OCI-LY1 (cell line): ENCODE data around the gene ROCK1.

Experiments
- CTCF ChIP-seq: fragments of 200-600 bp; sonication (generic), shearing (Covaris generic); IDR thresholded peaks from 2 replicates; pipeline ENCODE4 v1.5.1; 2017; ENCODE audit warnings: mild to moderate bottlenecking, antibody characterized with exemption, low read length, moderate library complexity, mixed read lengths
- EZH2 ChIP-seq: fragments of 200-600 bp; sonication (generic), shearing (Covaris generic); IDR thresholded peaks from 2 replicates; pipeline ENCODE4 v1.8.0; 2017; ENCODE audit warnings: borderline replicate concordance, mixed run types, mild to moderate bottlenecking, antibody characterized with exemption, low read length, moderate library complexity, mixed read lengths

DNA sequence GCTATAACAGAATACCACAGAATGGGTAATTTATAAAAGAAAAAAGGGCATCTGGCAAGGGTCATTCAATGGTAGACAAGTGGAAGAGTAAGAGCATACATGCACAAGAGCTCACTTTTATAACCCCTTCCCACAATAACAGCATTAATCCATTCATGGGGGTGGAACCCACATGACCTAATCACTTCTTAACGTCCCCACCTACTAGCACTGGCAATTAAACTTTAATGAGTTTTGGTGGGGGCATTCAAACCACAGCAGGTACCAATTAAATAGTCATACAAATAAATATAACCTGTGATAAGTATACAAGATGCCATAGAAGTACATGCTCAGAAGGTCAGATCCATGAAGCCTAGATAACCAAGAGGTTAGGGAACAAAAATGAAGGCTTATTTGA lies 48.6 kb downstream of the ROCK1 start:
- TF ChIP-seq CTCF (no peak), EZH2 (no peak)
